Bone marrow (tissue), 2 donors: Measurements from ENCODE around the gene SPINK2.

Experiments
- DNase-seq, 2 donors: peaks; one replicate each; lab custom pipeline; 2025; lab: John Stamatoyannopoulos, UW

SPINK2 gene

GRCh38 chr4:56821381-56822243 is at the start of gene SPINK2:
Gene SPINK2 (minus strand): TSS chr4:56821701. CDS start chr4:56821662, 39 bp downstream.
- peak; percentile 4 to 37 for DNase-seq

- peak in 1 of 2 donors; percentile 19 for DNase-seq
These were observed 49.4 kb upstream of the SPINK2 start for GRCh38 chr4:56870946-56871345.

- peak in 1 of 2 donors; percentile 84 for DNase-seq
These were observed 42.1 kb upstream of the SPINK2 start for GRCh38 chr4:56863441-56864139.

- DNase-seq: no peak
These were observed 39.9 kb upstream of the SPINK2 start for GRCh38 chr4:56861360-56861759.

GRCh38 chr4:56860781-56861180 is 39.3 kb upstream of the SPINK2 start:
- DNase-seq: no peak

- no peak for DNase-seq
These were observed 38.3 kb upstream of the SPINK2 start for GRCh38 chr4:56859841-56860240.

- DNase-seq: no peak
These were observed 36.3 kb upstream of the SPINK2 start for GRCh38 chr4:56857601-56858309.

- no peak for DNase-seq
These were observed 35.2 kb upstream of the SPINK2 start for GRCh38 chr4:56856656-56857055.

- no peak for DNase-seq
These were observed 29.4 kb upstream of the SPINK2 start for GRCh38 chr4:56850910-56851309.

GRCh38 chr4:56844802-56845580 is 23.5 kb upstream of the SPINK2 start:
- no peak for DNase-seq

GRCh38 chr4:56843421-56843899 is 22.0 kb upstream of the SPINK2 start:
- no peak for DNase-seq

- DNase-seq: no peak
These were observed 19.1 kb upstream of the SPINK2 start for GRCh38 chr4:56840559-56840958.

- no peak for DNase-seq
These were observed 7.5 kb upstream of the SPINK2 start for GRCh38 chr4:56828784-56829535.

GRCh38 chr4:56823933-56824600 is 2.6 kb upstream of the SPINK2 start:
- no peak for DNase-seq

GRCh38 chr4:56818797-56819196 is 2.7 kb downstream of the SPINK2 start:
- no peak for DNase-seq

- DNase-seq: no peak
These were observed 3.5 kb downstream of the SPINK2 start for GRCh38 chr4:56817840-56818491.

- DNase-seq: no peak
These were observed 14.8 kb downstream of the SPINK2 start for GRCh38 chr4:56806666-56807065.

GRCh38 chr4:56804551-56804950 is 16.9 kb downstream of the SPINK2 start:
- DNase-seq: peak in 1 of 2 donors; percentile 60

GRCh38 chr4:56803471-56803870 is 18.0 kb downstream of the SPINK2 start:
- DNase-seq: peak in 1 of 2 donors; percentile 93
